A673 (cell line): ENCODE results near the gene VDAC1. TPM values are rescaled to one million over a fixed set of nuclear protein-coding genes. Genes with fewer than 3 reads are reported as not detected.

ENCODE experiments used
- BruUV-seq: library from RNA; stranded (reverse); fragments of 400-500 nt; replicated peaks from 2 replicates; lab custom pipeline; 2021; lab: Mats Ljungman, UMichigan
- CTCF ChIA-PET: fragments of 300-600 bp; sonication (Branson Sonifier 250); formaldehyde crosslinking; loops from one replicate; lab custom pipeline; 2022; ENCODE audit warnings: antibody characterized with exemption; lab: Charles Lee
- POLR2A ChIA-PET: fragments of 300-600 bp; sonication (Branson Sonifier 250); formaldehyde crosslinking; loops from one replicate; lab custom pipeline; 2022; ENCODE audit warnings: antibody characterized with exemption; ENCODE audit not compliant: low non-redundant PET; lab: Charles Lee
- DNase-seq: peaks from one replicate; pipeline ENCODE4 v3.0.0-alpha.2; 2015; ENCODE audit warnings: low spot score
- H3K27ac ChIP-seq: fragments of 200-600 bp; sonication (generic); 2 replicates; pipeline ENCODE4 v1.5.1; 2016; ENCODE audit warnings: mixed run types, low read depth, mild to moderate bottlenecking, mixed read lengths, antibody characterized with exemption, low read length; ENCODE audit not compliant: poor library complexity, severe bottlenecking
- H3K27me3 ChIP-seq: fragments of 200-600 bp; sonication (generic); replicated peaks from 2 replicates; pipeline ENCODE4 v1.6.1; 2017; ENCODE audit warnings: mixed run types, low read depth, mild to moderate bottlenecking, mixed read lengths, antibody characterized with exemption, low read length; ENCODE audit not compliant: insufficient read depth, poor library complexity
- H3K36me3 ChIP-seq: fragments of 200-600 bp; sonication (generic); 2 replicates; pipeline ENCODE4 v1.6.1; 2016; ENCODE audit warnings: mixed run types, mild to moderate bottlenecking, mixed read lengths, antibody characterized with exemption, low read length; ENCODE audit not compliant: insufficient read depth, poor library complexity, severe bottlenecking
- H3K4me1 ChIP-seq: fragments of 200-600 bp; sonication (generic); 2 replicates; pipeline ENCODE4 v1.6.1; 2017; ENCODE audit warnings: mixed run types, mild to moderate bottlenecking, mixed read lengths, antibody characterized with exemption, low read length; ENCODE audit not compliant: insufficient read depth, poor library complexity, severe bottlenecking
- H3K4me3 ChIP-seq: fragments of 200-600 bp; sonication (generic); 2 replicates; pipeline ENCODE4 v1.5.1; 2016; ENCODE audit warnings: low read depth, mixed run types, mild to moderate bottlenecking, mixed read lengths, low read length; ENCODE audit not compliant: poor library complexity, severe bottlenecking
- H3K9me3 ChIP-seq: fragments of 200-600 bp; sonication (generic); 2 replicates; pipeline ENCODE4 v1.6.1; 2016; ENCODE audit warnings: mixed run types, low read depth, mild to moderate bottlenecking, mixed read lengths, antibody characterized with exemption, low read length; ENCODE audit not compliant: poor library complexity, severe bottlenecking
- EZH2 ChIP-seq: fragments of 200-600 bp; sonication (generic); IDR thresholded peaks from 2 replicates; pipeline ENCODE4 v1.6.1; 2017; ENCODE audit warnings: borderline replicate concordance, low read depth, mild to moderate bottlenecking, mixed read lengths, antibody characterized with exemption, low read length; ENCODE audit not compliant: poor library complexity, severe bottlenecking
- intact Hi-C: fragments of 100-400 bp; cut with micrococcal nuclease; formaldehyde crosslinking; loops from one replicate; pipeline ENCODE4 v1.10.0; 2022; ENCODE audit not compliant: unreplicated experiment
- total RNA-seq: library from RNA; stranded (reverse); gene quantifications from 2 replicates; pipeline ENCODE4 v1.2.3, GENCODE V29; 2021
- TF ChIP-seq, protein P1 (sequence below): fragments of 300-800, 200-600 bp; sonication (generic); conservative IDR thresholded peaks from 2 replicates; pipeline ENCODE4 v1.5.1; 2017; ENCODE audit warnings: low read depth, mild to moderate bottlenecking, antibody characterized with exemption, low read length, moderate library complexity, mixed read lengths

Gene VDAC1
- total RNA-seq, 1 experiment from 2014 or later: 367 TPM

DNA sequence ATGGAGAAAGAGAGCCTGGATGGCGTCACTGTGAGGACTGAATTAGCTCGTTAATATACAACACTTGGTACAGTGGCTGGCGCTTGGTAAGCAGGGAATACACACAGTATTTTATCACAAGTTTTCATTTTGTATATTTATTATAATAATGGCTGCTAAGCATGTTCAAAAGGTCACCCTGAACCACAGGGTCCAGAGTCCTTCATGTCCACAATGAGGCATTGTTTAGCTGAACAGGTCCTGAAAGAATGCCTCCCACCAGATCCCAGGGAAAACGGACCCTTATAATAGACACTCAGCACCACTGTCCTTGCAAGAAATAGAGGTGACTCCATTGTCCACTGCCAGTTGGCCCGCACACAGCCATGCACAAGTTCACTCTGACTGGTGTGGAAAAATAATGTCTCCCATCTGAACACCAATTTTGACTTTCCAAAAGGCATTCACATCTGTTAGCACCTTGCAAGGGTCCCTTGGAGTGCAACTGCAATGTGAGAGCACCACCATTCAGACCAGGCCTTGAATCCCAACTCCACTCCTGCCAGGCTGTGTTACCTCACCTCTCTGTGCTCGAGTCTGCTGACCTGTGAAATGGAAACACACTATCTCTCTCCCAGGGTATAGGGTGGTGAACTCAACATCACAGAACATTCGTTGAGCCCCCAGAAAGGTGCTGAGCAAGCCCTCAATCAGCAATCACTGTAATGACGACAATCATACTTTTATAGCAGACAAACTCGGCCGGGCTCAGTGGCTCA, 3.9 kb downstream of the VDAC1 start:
- peaks cover 15% of the 10 kb centered on the region for H3K36me3 ChIP-seq
- no peak for DNase-seq
- BruUV-seq: no TSS peak
- no peaks in the 10 kb centered on the region for H3K9me3 ChIP-seq
- H3K4me1 ChIP-seq: peaks cover 22% of the 10 kb centered on the region
- TF ChIP-seq EZH2: no peak
- TF ChIP-seq, protein P1, sequence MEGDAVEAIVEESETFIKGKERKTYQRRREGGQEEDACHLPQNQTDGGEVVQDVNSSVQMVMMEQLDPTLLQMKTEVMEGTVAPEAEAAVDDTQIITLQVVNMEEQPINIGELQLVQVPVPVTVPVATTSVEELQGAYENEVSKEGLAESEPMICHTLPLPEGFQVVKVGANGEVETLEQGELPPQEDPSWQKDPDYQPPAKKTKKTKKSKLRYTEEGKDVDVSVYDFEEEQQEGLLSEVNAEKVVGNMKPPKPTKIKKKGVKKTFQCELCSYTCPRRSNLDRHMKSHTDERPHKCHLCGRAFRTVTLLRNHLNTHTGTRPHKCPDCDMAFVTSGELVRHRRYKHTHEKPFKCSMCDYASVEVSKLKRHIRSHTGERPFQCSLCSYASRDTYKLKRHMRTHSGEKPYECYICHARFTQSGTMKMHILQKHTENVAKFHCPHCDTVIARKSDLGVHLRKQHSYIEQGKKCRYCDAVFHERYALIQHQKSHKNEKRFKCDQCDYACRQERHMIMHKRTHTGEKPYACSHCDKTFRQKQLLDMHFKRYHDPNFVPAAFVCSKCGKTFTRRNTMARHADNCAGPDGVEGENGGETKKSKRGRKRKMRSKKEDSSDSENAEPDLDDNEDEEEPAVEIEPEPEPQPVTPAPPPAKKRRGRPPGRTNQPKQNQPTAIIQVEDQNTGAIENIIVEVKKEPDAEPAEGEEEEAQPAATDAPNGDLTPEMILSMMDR: no peak
- CTCF ChIA-PET: no interaction called here
- intact Hi-C loops: no loop called here
- POLR2A ChIA-PET: no interaction called here
- H3K27me3 ChIP-seq: no peaks in the 10 kb centered on the region
- H3K27ac ChIP-seq: peak overlapping the region; percentile 0
- H3K4me3 ChIP-seq: no peak overlapping the region

DNA sequence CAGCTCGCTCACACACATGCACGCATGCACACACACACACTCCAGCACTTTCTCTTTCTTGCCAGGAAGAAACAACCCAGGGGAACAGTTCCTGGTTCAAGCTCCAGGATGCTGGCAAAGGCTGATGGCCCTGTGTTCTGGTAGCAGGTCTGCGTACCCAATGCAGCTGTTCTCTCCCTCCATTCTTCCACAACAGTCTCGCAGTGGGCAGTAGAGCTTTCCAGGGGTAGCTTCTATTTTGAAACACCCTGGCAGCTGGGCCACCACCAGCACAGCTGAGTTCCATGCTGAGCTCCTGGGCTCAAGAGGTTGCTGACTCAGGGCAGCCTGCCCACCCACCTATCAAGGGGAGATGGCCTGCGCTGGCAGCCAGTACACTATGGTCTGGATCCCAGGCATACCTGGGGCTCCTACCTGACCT, 4.7 kb downstream of the VDAC1 start:
- intact Hi-C loops: no loop called here
- peak overlapping the region; percentile 0 for H3K27ac ChIP-seq
- POLR2A ChIA-PET: no interaction called here

DNA sequence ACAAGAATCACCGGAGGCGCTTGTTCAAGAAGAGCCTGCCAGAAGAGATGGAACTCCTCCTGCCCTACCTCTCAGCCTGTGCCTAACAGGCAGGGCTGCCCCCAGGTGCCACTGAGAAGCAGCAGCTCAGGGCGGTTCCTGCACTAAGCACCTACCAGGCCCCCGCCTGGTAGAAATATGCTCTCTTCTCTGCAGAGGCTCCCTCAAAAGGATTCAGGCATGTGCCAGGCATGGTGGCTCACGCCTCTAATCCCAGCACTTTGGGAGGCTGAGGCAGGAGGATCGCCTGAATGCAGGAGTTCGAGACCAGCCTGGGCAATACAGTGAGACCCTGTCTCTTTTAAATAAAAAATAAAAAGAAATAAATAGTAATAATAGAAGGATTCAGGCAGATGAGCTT, 6.0 kb downstream of the VDAC1 start:
- Histone ChIP-seq H3K4me1 (peaks cover 32% of the 10 kb centered on the region), H3K4me3 (no peak overlapping the region), H3K27me3 (no peaks in the 10 kb centered on the region), H3K9me3 (no peaks in the 10 kb centered on the region), H3K36me3 (peaks cover 15% of the 10 kb centered on the region), H3K27ac (no peak overlapping the region)
- intact Hi-C loops: no loop called here
- CTCF ChIA-PET: no interaction called here
- DNase-seq: no peak
- TF ChIP-seq, protein P1: no peak
- TF ChIP-seq EZH2: no peak
- no TSS peak for BruUV-seq
- POLR2A ChIA-PET: no interaction called here

More for the DNA sequence above, 4.7 kb downstream of the VDAC1 start:
- CTCF ChIA-PET: interaction anchor here (0.6 kb wide), 1 partner anchor 9 kb away, joined by 5 read pairs; no protein-coding TSS in a partner anchor
- no peak for DNase-seq
- no peaks in the 10 kb centered on the region for H3K9me3 ChIP-seq
- H3K36me3 ChIP-seq: peaks cover 15% of the 10 kb centered on the region
- H3K4me3 ChIP-seq: no peak overlapping the region
- peaks cover 23% of the 10 kb centered on the region for H3K4me1 ChIP-seq
- no peaks in the 10 kb centered on the region for H3K27me3 ChIP-seq
- TF ChIP-seq, protein P1: no peak
- no peak for TF ChIP-seq EZH2
- BruUV-seq: no TSS peak
